Sigmoid colon (tissue), 7 donors: ENCODE results near the gene CST7. TPM values are rescaled to one million over a fixed set of nuclear protein-coding genes. Genes with fewer than 3 reads are reported as not detected.

ENCODE experiments used
- DNase-seq: peaks from one replicate; pipeline ENCODE4 v3.0.0-alpha.2; 2019
- H3K27ac ChIP-seq, 4 donors: fragments of 200-600 bp; sonication (generic); one replicate each; pipeline ENCODE4 v1.5.1; 2016 to 2019; ENCODE audit warnings: mild to moderate bottlenecking in 1 of 4
- H3K27me3 ChIP-seq, 3 donors: fragments of 200-600 bp; sonication (generic); one replicate each; pipeline ENCODE4 v1.5.1; 2019; ENCODE audit warnings: mild to moderate bottlenecking in 1 of 3
- H3K36me3 ChIP-seq, 4 donors: fragments of 200-600 bp; sonication (generic); one replicate each; pipeline ENCODE4 v1.5.1; 2016 to 2019
- H3K4me1 ChIP-seq, 4 donors: fragments of 200-600 bp; sonication (generic); one replicate each; pipeline ENCODE4 v1.5.1; 2017 to 2019
- H3K4me3 ChIP-seq, 4 donors: fragments of 200-600 bp; sonication (generic); one replicate each; pipeline ENCODE4 v1.5.1; 2017 to 2019; ENCODE audit warnings: mild to moderate bottlenecking in 2 of 4, moderate library complexity in 1 of 4
- H3K9me3 ChIP-seq, 4 donors: fragments of 200-600 bp in 3 of 4; sonication (generic) in 3 of 4; one replicate each; pipeline versions ENCODE4 v1.5.1 to v1.6.1; 2013 to 2019
- EP300 ChIP-seq, 4 donors: sonication (generic); formaldehyde crosslinking; IDR thresholded peaks; one replicate each; pipeline ENCODE4 v1.6.1; 2017; ENCODE audit warnings: antibody characterized with exemption in 4 of 4
- POLR2A ChIP-seq, 2 donors: fragments of 450-650 bp; IDR thresholded peaks; one replicate each; pipeline ENCODE4 v1.6.1; 2016; ENCODE audit warnings: antibody characterized with exemption in 2 of 2, mild to moderate bottlenecking in 2 of 2, moderate library complexity in 2 of 2
- POLR2AphosphoS5 ChIP-seq, 4 donors: sonication (generic); formaldehyde crosslinking; IDR thresholded peaks; one replicate each; pipeline ENCODE4 v1.6.1; 2017; ENCODE audit warnings: antibody characterized with exemption in 4 of 4
- WGBS, 2 donors: extraction: QIAGEN DNeasy Blood & Tissue Kit; methylation state at CpG; one replicate each; pipeline ENCODE4 v1.1.7; 2013; 5-methylcytosine and 5-hydroxymethylcytosine counted together
- intact Hi-C: fragments of 100-400 bp; cut with DNase I; formaldehyde crosslinking; loops from one replicate; pipeline ENCODE4 v1.15.1; 2023
- polyA plus RNA-seq, 3 donors: library from polyadenylated mRNA; stranded (reverse); fragments of 200-250 nt; gene quantifications; one replicate each; pipeline ENCODE4 v1.2.3, GENCODE V29; 2013
- total RNA-seq, 4 donors: library from RNA; depleted of rRNA; stranded (reverse); fragments of >200 nt; gene quantifications; one replicate each; pipeline ENCODE4 v1.1.0, GENCODE V29; 2016
- TF ChIP-seq, protein P1 (sequence below), 4 experiments: fragments of 450-650 bp in 3 of 4; fragments of 200-600 bp in 1 of 4; IDR thresholded peaks; one replicate each; pipeline ENCODE4 v1.5.1; 2016 to 2019; ENCODE audit warnings: antibody characterized with exemption in 4 of 4, mild to moderate bottlenecking in 3 of 4, moderate library complexity in 2 of 4
- donor health status: healthy with polysubstance abuse.
- donor health status: Bipolar disorder and iron deficiency.
- donor health status: healthy.

The CST7 gene
- total and polyA plus RNA-seq, 7 donors, result 0.66 to 10.4 (median 3.7) TPM; not detected in 1

DNA sequence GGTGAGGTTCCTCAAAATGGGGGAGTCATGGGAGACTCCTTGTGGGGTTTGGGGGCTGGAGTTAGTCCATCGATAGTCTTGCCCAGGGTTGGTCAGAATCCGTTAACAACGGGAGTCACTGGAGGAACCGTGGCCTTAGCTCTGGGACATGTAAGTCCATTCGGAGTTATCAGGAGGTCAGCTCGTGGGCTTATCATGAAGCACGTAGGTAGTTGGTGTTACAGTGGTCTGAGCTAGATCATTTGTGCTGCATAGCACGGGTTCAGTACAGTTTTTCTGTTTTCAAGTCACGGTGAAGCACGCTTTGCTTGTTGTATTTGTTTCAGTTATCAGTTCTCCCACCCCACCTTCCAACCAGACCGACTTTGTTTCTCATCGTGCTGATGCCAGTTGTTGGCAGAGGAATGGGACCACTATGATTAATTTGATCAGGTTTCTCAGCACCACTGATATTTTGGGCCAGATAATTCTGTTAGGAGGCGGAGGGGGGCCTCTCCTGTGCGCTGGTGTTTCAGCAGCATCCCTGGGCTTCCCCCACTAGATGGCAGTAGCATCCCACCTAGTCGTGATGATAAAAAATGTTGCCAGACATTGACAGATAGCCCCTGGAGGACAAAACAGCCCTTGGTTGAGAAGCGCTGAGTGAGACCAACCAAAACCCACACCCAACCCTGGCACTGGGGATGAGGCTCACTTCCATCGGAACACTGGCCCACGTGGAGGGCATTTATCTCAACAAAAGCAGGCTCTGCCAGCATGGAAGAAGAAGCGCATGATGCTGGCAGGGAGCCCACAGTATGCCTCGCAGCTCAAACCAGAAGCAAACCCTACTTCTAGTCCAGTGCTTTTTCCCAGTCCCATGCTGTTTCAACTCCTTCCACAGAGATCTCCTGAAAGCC is 45.6 kb downstream of the CST7 start:
- intact Hi-C loops, result loop anchor here (1.0 to 5.0 kb wide), 3 partner anchors 43 to 203 kb away; partner anchors contain the start of gene ENTPD6
- no peaks in the 10 kb centered on the region for H3K27me3 ChIP-seq
- H3K36me3 ChIP-seq, result no peaks in the 10 kb centered on the region
- WGBS, 2 donors, result 38 to 49% methylated on average over 20 of the region's 20 CpGs
- peaks cover 0 to 59% (median 51%) of the 10 kb centered on the region in 4 donors for H3K4me1 ChIP-seq
- H3K4me3 ChIP-seq, result peak overlapping the region in 3 of 4 donors; percentile 21 to 30 (median 22)
- H3K27ac ChIP-seq, result peak overlapping the region; percentile 52 to 93 (median 88)
- no peaks in the 10 kb centered on the region for H3K9me3 ChIP-seq
- TF ChIP-seq POLR2AphosphoS5 (IDR thresholded peaks at IDR 0.05) (peak; percentile 56 to 79 (median 66)), POLR2A (IDR thresholded peaks at IDR 0.05) (no peak), EP300 (IDR thresholded peaks at IDR 0.05) (no peak)
- TF ChIP-seq, protein P1, sequence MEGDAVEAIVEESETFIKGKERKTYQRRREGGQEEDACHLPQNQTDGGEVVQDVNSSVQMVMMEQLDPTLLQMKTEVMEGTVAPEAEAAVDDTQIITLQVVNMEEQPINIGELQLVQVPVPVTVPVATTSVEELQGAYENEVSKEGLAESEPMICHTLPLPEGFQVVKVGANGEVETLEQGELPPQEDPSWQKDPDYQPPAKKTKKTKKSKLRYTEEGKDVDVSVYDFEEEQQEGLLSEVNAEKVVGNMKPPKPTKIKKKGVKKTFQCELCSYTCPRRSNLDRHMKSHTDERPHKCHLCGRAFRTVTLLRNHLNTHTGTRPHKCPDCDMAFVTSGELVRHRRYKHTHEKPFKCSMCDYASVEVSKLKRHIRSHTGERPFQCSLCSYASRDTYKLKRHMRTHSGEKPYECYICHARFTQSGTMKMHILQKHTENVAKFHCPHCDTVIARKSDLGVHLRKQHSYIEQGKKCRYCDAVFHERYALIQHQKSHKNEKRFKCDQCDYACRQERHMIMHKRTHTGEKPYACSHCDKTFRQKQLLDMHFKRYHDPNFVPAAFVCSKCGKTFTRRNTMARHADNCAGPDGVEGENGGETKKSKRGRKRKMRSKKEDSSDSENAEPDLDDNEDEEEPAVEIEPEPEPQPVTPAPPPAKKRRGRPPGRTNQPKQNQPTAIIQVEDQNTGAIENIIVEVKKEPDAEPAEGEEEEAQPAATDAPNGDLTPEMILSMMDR (IDR thresholded peaks at IDR 0.05), result peak; percentile 92 to 95 (median 92)
- peak; percentile 95 for DNase-seq

DNA sequence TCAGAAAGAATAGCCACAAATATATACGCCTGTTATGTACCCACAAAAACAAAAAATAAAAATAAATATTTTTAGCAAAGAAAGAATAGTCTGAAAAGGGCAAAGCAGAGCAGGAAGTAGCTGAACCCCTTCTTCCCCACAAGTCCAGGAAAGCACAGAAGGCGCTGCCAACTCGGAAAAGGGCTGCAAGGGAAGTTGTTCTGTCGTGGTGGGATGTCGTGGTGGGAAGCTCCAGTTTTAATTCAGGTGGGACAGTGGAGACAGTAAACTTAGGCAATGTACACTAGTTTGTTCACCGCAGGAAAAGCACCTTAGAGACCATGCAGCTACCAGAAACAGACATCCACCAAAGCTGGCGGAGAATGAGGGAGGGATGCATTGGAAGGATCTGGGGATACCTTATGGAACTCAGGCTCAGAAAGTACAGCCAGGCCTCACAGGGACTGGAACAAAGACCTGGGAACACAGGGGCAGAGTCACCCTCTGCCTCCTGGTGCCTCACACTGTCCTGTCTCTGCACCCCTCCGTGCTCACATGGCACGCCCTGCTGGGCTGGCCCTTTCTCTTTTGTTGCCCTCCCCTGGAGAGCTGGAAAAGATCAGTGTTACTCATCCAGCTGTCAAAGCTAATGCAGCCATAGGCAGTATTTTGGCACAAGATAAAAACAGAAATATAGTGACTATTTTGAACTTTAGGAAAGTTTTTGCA is 46.8 kb downstream of the CST7 start:
- intact Hi-C loops, result loop anchor here (5.0 kb wide), 1 partner anchor 41 kb away; no protein-coding TSS in a partner anchor
- Histone ChIP-seq H3K9me3 (no peaks in the 10 kb centered on the region), H3K4me3 (no peak overlapping the region), H3K27me3 (no peaks in the 10 kb centered on the region), H3K27ac (peak overlapping the region; percentile 9 to 90 (median 76)), H3K36me3 (no peaks in the 10 kb centered on the region), H3K4me1 (peaks cover 0 to 69% (median 58%) of the 10 kb centered on the region in 4 donors)
- WGBS, 2 donors, result 78 to 81% methylated on average over 9 of the region's 9 CpGs
- TF ChIP-seq, protein P1 (IDR thresholded peaks at IDR 0.05), result no peak
- peak in 3 of 4 donors; percentile 15 to 54 (median 36) for TF ChIP-seq POLR2AphosphoS5 (IDR thresholded peaks at IDR 0.05)
- DNase-seq, result peak; percentile 68

DNA sequence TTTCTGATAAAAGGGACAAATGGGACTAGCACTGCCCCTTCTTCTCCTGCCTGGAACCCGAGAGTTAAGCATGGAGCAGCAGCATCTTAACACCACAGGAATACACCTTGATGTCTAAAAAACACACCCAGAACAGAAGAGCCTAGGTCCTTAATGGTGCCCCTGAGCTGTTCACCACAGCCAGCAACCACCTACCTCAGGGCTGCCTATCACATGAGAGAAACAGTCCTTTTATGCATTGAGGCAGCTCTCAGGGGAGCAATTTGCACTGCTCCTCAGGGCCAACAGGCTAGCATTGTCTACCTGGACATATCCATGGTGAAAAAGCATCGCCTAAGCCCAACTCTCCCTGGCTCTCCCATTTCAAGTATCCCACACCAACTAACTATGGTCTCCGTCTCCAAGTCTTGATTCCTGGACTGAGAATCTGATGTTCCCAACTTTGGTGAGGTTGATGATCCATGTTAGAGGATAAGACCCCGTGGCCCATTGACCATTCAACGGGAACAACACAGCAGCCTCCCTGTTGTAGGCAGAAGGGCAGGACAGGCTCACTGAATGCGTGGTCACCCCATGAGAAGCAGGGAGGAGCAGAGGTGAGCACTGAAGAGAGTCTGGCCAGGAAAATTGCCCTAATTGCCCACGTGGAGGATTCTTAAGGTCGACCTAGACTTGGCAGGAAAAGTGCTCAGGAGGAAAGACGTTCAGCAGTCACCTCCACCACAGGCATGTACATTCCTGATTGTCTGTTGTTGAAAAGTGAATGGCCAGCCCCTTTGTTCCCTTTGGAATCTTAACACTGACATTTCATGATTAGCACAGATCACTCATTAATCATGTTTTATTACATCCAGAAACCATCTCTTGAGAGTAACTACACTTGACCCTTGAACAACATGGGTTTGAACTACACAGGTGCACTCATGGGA is 47.6 kb downstream of the CST7 start:
- H3K4me3 ChIP-seq, result no peak overlapping the region
- H3K9me3 ChIP-seq, result no peaks in the 10 kb centered on the region
- no peaks in the 10 kb centered on the region for H3K36me3 ChIP-seq
- peak overlapping the region in 3 of 4 donors; percentile 65 to 90 (median 86) for H3K27ac ChIP-seq
- TF ChIP-seq EP300 (IDR thresholded peaks at IDR 0.05) (no peak), POLR2AphosphoS5 (IDR thresholded peaks at IDR 0.05) (no peak), POLR2A (IDR thresholded peaks at IDR 0.05) (no peak)
- H3K4me1 ChIP-seq, result peaks cover 0 to 62% (median 52%) of the 10 kb centered on the region in 4 donors
- intact Hi-C loops, result loop anchor here (5.0 kb wide), 1 partner anchor 41 kb away; no protein-coding TSS in a partner anchor
- H3K27me3 ChIP-seq, result no peaks in the 10 kb centered on the region
- peak; percentile 44 for DNase-seq
- WGBS, 2 donors, result 66 to 71% methylated on average over 9 of the region's 9 CpGs

DNA sequence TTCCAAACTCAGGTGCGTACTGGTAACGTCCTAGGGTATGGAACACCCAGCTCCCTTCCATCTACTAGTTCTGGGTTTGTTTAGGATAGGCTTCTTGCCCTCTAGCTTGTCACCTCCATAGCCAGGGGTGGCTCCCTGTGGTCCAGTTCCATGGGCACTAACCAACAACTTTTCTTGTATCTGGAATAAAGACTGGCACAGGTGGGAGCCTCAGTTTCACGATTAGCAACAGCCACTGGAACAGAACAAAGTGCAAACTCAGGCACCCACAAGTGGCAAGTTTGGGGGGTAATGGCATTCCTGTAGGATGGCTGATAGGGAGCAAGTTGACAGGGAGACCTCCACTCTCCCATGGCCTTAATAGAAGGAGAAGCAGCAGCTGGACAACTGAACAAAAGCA is 49.1 kb downstream of the CST7 start:
- WGBS, 2 donors, result 85 to 92% methylated on average over 3 of the region's 3 CpGs
- H3K4me1 ChIP-seq, result peaks cover 0 to 57% (median 47%) of the 10 kb centered on the region in 4 donors
- TF ChIP-seq, protein P1 (IDR thresholded peaks at IDR 0.05), result no peak
- TF ChIP-seq POLR2AphosphoS5 (IDR thresholded peaks at IDR 0.05) (no peak), EP300 (IDR thresholded peaks at IDR 0.05) (no peak), POLR2A (IDR thresholded peaks at IDR 0.05) (no peak)
- no peaks in the 10 kb centered on the region for H3K36me3 ChIP-seq
- DNase-seq, result peak; percentile 25
- H3K4me3 ChIP-seq, result no peak overlapping the region
- H3K27ac ChIP-seq, result peak overlapping the region; percentile 37 to 69 (median 63)
- H3K27me3 ChIP-seq, result no peaks in the 10 kb centered on the region
- H3K9me3 ChIP-seq, result no peaks in the 10 kb centered on the region
- intact Hi-C loops, result loop anchor here (5.0 kb wide), 1 partner anchor 39 kb away; no protein-coding TSS in a partner anchor
